Prostate gland (tissue), 2 donors: ENCODE results near the gene FAM32A. TPM values are rescaled to one million over a fixed set of nuclear protein-coding genes. Genes with fewer than 3 reads are reported as not detected.

Source experiments
- DNase-seq: peaks from one replicate; pipeline ENCODE4 v3.0.0-alpha.2; 2019; ENCODE audit warnings: low spot score
- H3K27ac ChIP-seq, 2 donors: fragments of 200-600 bp; sonication (generic); 2 replicates each; pipeline ENCODE4 v1.5.1; 2017 to 2019
- H3K27me3 ChIP-seq: fragments of 200-600 bp; sonication (generic); replicated peaks from 2 replicates; pipeline ENCODE4 v1.5.1; 2019; ENCODE audit not compliant: insufficient read depth
- H3K36me3 ChIP-seq, 2 donors: fragments of 200-600 bp; sonication (generic); 1 replicate in 1 of 2; 2 replicates in 1 of 2; pipeline versions ENCODE4 v1.5.1 to v1.8.1; 2017 to 2019
- H3K4me1 ChIP-seq: fragments of 200-600 bp; sonication (generic); replicated peaks from 2 replicates; pipeline ENCODE4 v1.5.1; 2019
- H3K4me3 ChIP-seq, 2 donors: fragments of 200-600 bp; sonication (generic); 2 replicates each; pipeline ENCODE4 v1.5.1; 2017 to 2019
- H3K9me3 ChIP-seq: fragments of 200-600 bp; sonication (generic); 2 replicates; pipeline ENCODE4 v1.5.1; 2017
- CTCF ChIP-seq, 4 experiments: fragments of 200-600 bp in 2 of 4; fragments of 450-650 bp in 2 of 4; sonication (generic) in 2 of 4; IDR thresholded peaks; 1 replicate in 3 of 4; 2 replicates in 1 of 4; pipeline ENCODE4 v1.5.1; 2016 to 2019; ENCODE audit warnings: antibody characterized with exemption in 4 of 4, mild to moderate bottlenecking in 2 of 4, moderate library complexity in 2 of 4
- POLR2A ChIP-seq: fragments of 450-650 bp; IDR thresholded peaks from one replicate; pipeline ENCODE4 v1.6.1; 2016; ENCODE audit warnings: antibody characterized with exemption, mild to moderate bottlenecking
- POLR2AphosphoS5 ChIP-seq: sonication (generic); formaldehyde crosslinking; IDR thresholded peaks from one replicate; pipeline ENCODE4 v1.6.1; 2017; ENCODE audit warnings: antibody characterized with exemption
- WGBS: methylation state at CpG from one replicate; pipeline ENCODE4 v1.1.5; 2018; 5-methylcytosine and 5-hydroxymethylcytosine counted together
- intact Hi-C: fragments of 100-400 bp; cut with DNase I; formaldehyde crosslinking; loops from one replicate; pipeline ENCODE4 v1.14.2; 2022
- total RNA-seq, 2 donors: library from RNA; depleted of rRNA; stranded (reverse); fragments of >200 nt; gene quantifications; one replicate each; pipeline ENCODE4 v1.1.0, GENCODE V29; 2016

The FAM32A gene
- total RNA-seq, 2 donors from 2014 or later: 98.1 to 103 TPM

GRCh38 chr19:16193466-16193865, 8.3 kb downstream of the FAM32A start:
- Histone ChIP-seq H3K27ac (no peak overlapping the region), H3K4me1 (peaks cover 2% of the 10 kb centered on the region), H3K9me3 (no peaks in the 10 kb centered on the region), H3K36me3 (peaks cover 5 to 15% of the 10 kb centered on the region in 2 donors), H3K4me3 (no peak overlapping the region), H3K27me3 (no peaks in the 10 kb centered on the region)
- intact Hi-C loops: no loop called here
- no peak for DNase-seq
- TF ChIP-seq CTCF (IDR thresholded peaks at IDR 0.05) (no peak), POLR2AphosphoS5 (no peak), POLR2A (no peak)
- WGBS: 82% methylated on average over 10 of the region's 10 CpGs

- Histone ChIP-seq H3K27ac (peak overlapping the region in 1 of 2 donors; percentile 50), H3K9me3 (no peaks in the 10 kb centered on the region), H3K27me3 (no peaks in the 10 kb centered on the region), H3K4me3 (peak overlapping the region; percentile 77 to 81), H3K36me3 (no peaks in the 10 kb centered on the region), H3K4me1 (peaks cover 16% of the 10 kb centered on the region)
- WGBS: 28% methylated on average over 2 of the region's 2 CpGs
- DNase-seq: no peak
- intact Hi-C loops: no loop called here
- TF ChIP-seq POLR2A (no peak), CTCF (IDR thresholded peaks at IDR 0.05) (no peak), POLR2AphosphoS5 (no peak)
Measured at GRCh38 chr19:16197188-16197621, 12.0 kb downstream of the FAM32A start.

- no peaks in the 10 kb centered on the region for H3K27me3 ChIP-seq
- TF ChIP-seq POLR2A (peak; percentile 20), CTCF (IDR thresholded peaks at IDR 0.05) (peak in 1 of 4 experiments; percentile 13), POLR2AphosphoS5 (peak; percentile 98)
- no peaks in the 10 kb centered on the region for H3K9me3 ChIP-seq
- H3K36me3 ChIP-seq: no peaks in the 10 kb centered on the region
- intact Hi-C loops: no loop called here
- under 1% methylated on average over 65 of the region's 65 CpGs for WGBS
- H3K4me3 ChIP-seq: peak within 1 kb of the TSS; percentile 77 to 81
- DNase-seq: peak; percentile 93
- H3K4me1 ChIP-seq: peaks cover 20% of the 10 kb centered on the region
- peak within 1 kb of the TSS; percentile 34 to 50 for H3K27ac ChIP-seq
Measured at GRCh38 chr19:16197622-16198369, 12.6 kb downstream of the FAM32A start, which contains the start of gene AP1M1. Gene AP1M1 (plus strand): TSS chr19:16197911. CDS start chr19:16198027, 116 bp downstream.

GRCh38 chr19:16198370-16198651, 13.1 kb downstream of the FAM32A start:
- Histone ChIP-seq H3K36me3 (peaks cover 0 to 1% of the 10 kb centered on the region in 2 donors), H3K27ac (peak overlapping the region; percentile 34 to 50), H3K27me3 (no peaks in the 10 kb centered on the region), H3K4me1 (peaks cover 20% of the 10 kb centered on the region), H3K4me3 (peak overlapping the region; percentile 77 to 81), H3K9me3 (no peaks in the 10 kb centered on the region)
- TF ChIP-seq POLR2AphosphoS5: no peak
- no peak for TF ChIP-seq POLR2A
- no peak for TF ChIP-seq CTCF (IDR thresholded peaks at IDR 0.05)
- WGBS: under 1% methylated on average over 18 of the region's 18 CpGs
- DNase-seq: no peak
- intact Hi-C loops: no loop called here
